SU-DHL-6 (cell line): ENCODE data around the gene TRPV4.

ENCODE experiments used
- EZH2phosphoT487 ChIP-seq: fragments of 200-600 bp; sonication (generic), shearing (Covaris generic); conservative IDR thresholded peaks from 2 replicates; pipeline ENCODE4 v1.6.1; 2018; ENCODE audit warnings: mild to moderate bottlenecking, antibody characterized with exemption, low read length, moderate library complexity, mixed read lengths
- TF ChIP-seq, protein P1 (sequence below): fragments of 200-600 bp; sonication (generic); IDR thresholded peaks from one replicate; pipeline ENCODE4 v1.5.1; 2017; ENCODE audit warnings: antibody characterized with exemption, mild to moderate bottlenecking, low read length, moderate library complexity; ENCODE audit not compliant: insufficient read depth, poor library complexity, severe bottlenecking

DNA sequence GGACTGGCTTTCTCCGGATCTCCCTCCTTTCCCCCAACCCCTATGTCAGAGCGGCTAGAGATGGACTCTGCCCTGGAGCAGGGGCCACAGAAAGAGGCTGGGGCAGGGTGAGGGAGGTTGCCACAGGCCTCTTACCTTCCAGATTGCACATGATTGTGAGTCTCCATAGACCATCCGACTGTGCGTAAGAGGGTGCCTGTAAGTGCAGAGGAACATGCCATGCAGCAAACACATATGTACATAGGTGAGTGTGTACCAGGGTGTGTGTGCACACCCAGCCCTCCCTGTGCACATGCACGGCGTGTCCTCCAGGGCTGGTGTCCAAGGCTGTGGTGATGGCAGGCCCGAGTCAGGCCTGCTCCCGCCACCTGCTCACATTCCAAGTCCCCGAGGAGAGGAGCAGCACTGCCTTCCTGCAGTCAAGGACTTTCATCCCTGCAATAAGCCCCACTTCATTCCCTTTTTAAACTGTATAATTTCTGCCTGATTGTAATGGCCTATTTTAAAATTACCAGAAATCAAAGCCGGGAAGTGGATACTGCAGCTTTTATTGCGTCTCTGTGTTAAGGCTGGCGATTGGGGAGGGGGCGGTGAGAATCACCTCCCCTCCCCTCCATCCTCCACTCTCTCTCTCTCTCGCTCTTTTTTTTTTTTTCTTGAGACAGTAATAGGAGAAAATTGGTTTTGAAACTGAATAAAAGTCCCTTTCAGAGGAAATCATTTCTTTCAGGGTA, 91.1 kb downstream of the TRPV4 start:
- TF ChIP-seq, protein P1, sequence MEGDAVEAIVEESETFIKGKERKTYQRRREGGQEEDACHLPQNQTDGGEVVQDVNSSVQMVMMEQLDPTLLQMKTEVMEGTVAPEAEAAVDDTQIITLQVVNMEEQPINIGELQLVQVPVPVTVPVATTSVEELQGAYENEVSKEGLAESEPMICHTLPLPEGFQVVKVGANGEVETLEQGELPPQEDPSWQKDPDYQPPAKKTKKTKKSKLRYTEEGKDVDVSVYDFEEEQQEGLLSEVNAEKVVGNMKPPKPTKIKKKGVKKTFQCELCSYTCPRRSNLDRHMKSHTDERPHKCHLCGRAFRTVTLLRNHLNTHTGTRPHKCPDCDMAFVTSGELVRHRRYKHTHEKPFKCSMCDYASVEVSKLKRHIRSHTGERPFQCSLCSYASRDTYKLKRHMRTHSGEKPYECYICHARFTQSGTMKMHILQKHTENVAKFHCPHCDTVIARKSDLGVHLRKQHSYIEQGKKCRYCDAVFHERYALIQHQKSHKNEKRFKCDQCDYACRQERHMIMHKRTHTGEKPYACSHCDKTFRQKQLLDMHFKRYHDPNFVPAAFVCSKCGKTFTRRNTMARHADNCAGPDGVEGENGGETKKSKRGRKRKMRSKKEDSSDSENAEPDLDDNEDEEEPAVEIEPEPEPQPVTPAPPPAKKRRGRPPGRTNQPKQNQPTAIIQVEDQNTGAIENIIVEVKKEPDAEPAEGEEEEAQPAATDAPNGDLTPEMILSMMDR = no peak
- TF ChIP-seq EZH2phosphoT487 = no peak
